ENCODE measurements around the gene MARCHF10. TPM values are rescaled to one million over a fixed set of nuclear protein-coding genes. Genes with fewer than 3 reads are reported as not detected.

The MARCHF10 gene, protein sequence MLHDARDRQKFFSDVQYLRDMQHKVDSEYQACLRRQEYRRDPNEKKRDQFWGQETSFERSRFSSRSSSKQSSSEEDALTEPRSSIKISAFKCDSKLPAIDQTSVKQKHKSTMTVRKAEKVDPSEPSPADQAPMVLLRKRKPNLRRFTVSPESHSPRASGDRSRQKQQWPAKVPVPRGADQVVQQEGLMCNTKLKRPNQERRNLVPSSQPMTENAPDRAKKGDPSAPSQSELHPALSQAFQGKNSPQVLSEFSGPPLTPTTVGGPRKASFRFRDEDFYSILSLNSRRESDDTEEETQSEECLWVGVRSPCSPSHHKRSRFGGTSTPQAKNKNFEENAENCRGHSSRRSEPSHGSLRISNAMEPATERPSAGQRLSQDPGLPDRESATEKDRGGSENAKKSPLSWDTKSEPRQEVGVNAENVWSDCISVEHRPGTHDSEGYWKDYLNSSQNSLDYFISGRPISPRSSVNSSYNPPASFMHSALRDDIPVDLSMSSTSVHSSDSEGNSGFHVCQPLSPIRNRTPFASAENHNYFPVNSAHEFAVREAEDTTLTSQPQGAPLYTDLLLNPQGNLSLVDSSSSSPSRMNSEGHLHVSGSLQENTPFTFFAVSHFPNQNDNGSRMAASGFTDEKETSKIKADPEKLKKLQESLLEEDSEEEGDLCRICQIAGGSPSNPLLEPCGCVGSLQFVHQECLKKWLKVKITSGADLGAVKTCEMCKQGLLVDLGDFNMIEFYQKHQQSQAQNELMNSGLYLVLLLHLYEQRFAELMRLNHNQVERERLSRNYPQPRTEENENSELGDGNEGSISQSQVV
- total RNA-seq (1 to 10 TPM in 2 of 4 donors, under 1 TPM in 2; 0.27 to 2.1 (median 1.0) TPM), polyA plus RNA-seq (under 1 TPM in 1 of 3 donors, not detected in 2; 0.09 TPM)

DNA sequence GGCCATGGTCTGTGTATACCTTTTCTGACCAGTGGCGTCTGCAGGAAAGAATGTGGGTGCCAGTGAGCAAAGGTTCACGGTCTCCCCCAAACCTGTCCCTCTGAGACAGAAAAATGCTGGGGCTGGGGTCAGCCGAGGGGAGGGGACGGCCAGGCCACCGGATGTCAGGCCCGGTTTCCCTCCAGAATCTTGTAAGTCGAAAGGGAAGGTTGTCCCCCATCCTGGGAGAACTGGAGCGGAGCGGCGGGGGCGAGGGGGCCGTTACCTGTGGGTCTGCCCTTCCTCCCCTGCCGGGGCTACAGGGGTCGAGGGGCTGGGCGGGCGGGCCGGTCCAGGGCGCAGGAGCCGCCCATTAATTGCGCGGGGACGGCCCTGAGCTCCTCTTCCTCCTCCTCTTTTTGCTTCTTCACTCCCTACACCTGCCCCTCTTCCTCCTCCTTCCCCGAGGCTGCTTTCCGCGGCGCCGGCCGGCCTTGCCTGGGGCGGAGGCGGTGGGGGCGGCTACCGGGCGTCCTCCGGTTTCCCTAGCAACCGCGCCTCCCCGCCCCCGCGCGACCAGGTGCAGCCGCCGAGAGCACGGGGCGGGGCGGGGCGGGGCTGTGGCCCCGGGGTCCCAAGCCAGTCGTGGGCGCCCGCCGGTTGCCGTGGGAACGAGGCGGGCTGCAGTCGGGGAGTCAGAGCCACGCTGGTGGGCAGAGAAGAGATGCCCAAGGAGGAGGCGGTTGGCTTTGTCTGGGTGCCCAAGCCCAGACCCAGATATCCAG, at the start of gene MARCHF10:
Gene MARCHF10, minus strand, starts transcription at position 503 of the 764 bp plus-strand sequence. CDS start 6,579 bp downstream, outside the sequence.
- no peak for DNase-seq
- TF ChIP-seq, protein P1, sequence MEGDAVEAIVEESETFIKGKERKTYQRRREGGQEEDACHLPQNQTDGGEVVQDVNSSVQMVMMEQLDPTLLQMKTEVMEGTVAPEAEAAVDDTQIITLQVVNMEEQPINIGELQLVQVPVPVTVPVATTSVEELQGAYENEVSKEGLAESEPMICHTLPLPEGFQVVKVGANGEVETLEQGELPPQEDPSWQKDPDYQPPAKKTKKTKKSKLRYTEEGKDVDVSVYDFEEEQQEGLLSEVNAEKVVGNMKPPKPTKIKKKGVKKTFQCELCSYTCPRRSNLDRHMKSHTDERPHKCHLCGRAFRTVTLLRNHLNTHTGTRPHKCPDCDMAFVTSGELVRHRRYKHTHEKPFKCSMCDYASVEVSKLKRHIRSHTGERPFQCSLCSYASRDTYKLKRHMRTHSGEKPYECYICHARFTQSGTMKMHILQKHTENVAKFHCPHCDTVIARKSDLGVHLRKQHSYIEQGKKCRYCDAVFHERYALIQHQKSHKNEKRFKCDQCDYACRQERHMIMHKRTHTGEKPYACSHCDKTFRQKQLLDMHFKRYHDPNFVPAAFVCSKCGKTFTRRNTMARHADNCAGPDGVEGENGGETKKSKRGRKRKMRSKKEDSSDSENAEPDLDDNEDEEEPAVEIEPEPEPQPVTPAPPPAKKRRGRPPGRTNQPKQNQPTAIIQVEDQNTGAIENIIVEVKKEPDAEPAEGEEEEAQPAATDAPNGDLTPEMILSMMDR (IDR thresholded peaks at IDR 0.05) = no peak
- TF ChIP-seq POLR2AphosphoS5 (IDR thresholded peaks at IDR 0.05) (no peak), EP300 (IDR thresholded peaks at IDR 0.05) (no peak), POLR2A (IDR thresholded peaks at IDR 0.05) (no peak)
- 5 to 7% methylated on average over 57 of the region's 57 CpGs for WGBS, 2 donors
- Histone ChIP-seq H3K4me3 (peak within 1 kb of the TSS in 3 of 4 donors; percentile 11 to 36 (median 31)), H3K4me1 (peaks cover 0 to 9% (median 8%) of the 10 kb centered on the region in 4 donors), H3K9me3 (no peaks in the 10 kb centered on the region), H3K36me3 (no peaks in the 10 kb centered on the region), H3K27ac (no peak within 1 kb of the TSS), H3K27me3 (peaks cover 4 to 40% (median 18%) of the 10 kb centered on the region in 3 donors)
- intact Hi-C loops (cut with DNase I) = no loop called here

DNA sequence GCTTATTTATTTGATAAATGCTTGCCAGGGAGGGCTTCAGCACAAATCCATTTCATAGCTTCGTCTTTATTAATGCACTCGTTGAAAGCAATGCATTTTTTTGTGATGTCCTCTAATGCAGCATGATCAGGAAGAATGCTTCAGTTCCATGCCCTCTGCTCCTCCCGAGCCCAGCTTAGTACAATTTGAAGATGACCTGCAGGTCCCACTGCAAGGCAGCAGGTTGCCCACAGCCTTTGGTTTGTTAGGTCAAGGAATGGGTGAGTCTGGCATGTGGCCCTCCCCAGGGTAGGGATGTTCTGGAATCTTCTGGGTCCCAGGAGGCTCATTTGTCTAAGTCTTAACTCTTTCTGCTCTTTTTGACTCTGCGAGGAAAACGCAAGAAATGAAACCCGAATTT, 49.4 kb upstream of the MARCHF10 start:
- TF ChIP-seq POLR2AphosphoS5 (IDR thresholded peaks at IDR 0.05) (no peak), EP300 (IDR thresholded peaks at IDR 0.05) (no peak), POLR2A (IDR thresholded peaks at IDR 0.05) (no peak)
- TF ChIP-seq, protein P1 (IDR thresholded peaks at IDR 0.05) = no peak
- H3K36me3 ChIP-seq = no peaks in the 10 kb centered on the region
- H3K27me3 ChIP-seq = no peaks in the 10 kb centered on the region
- intact Hi-C loops (cut with DNase I) = no loop called here
- no peaks in the 10 kb centered on the region for H3K4me1 ChIP-seq
- no peaks in the 10 kb centered on the region for H3K9me3 ChIP-seq
- 85 to 93% methylated on average over 6 of the region's 6 CpGs for WGBS, 2 donors
- H3K27ac ChIP-seq = no peak overlapping the region
- no peak overlapping the region for H3K4me3 ChIP-seq
- no peak for DNase-seq

DNA sequence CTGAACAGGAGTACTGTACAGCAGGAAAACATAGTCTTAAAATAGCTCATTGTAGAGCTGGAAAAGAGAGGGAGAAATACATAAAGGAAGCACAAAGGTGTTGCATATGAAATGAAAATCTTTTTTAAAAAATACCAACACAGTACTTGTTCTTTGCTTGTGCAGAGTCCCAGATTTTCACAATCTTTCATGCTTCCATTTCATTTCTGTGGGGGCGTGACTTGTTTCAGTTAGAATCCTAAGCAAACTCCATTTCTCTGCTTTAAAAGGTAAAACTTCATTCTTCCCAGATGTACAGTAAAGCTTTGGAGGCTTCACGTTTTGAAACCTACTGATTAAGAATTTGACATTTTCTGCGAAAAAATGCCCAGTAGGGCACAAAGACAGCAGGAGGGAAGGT, 48.5 kb upstream of the MARCHF10 start:
- Histone ChIP-seq H3K9me3 (no peaks in the 10 kb centered on the region), H3K27ac (no peak overlapping the region), H3K27me3 (no peaks in the 10 kb centered on the region), H3K4me1 (no peaks in the 10 kb centered on the region), H3K4me3 (no peak overlapping the region), H3K36me3 (no peaks in the 10 kb centered on the region)
- WGBS, 2 donors = 80 to 91% methylated on average over 3 of the region's 3 CpGs
- intact Hi-C loops (cut with DNase I) = no loop called here
- TF ChIP-seq EP300 (IDR thresholded peaks at IDR 0.05) (no peak), POLR2AphosphoS5 (IDR thresholded peaks at IDR 0.05) (no peak), POLR2A (IDR thresholded peaks at IDR 0.05) (no peak)
- TF ChIP-seq, protein P1 (IDR thresholded peaks at IDR 0.05) = no peak
- DNase-seq = no peak

DNA sequence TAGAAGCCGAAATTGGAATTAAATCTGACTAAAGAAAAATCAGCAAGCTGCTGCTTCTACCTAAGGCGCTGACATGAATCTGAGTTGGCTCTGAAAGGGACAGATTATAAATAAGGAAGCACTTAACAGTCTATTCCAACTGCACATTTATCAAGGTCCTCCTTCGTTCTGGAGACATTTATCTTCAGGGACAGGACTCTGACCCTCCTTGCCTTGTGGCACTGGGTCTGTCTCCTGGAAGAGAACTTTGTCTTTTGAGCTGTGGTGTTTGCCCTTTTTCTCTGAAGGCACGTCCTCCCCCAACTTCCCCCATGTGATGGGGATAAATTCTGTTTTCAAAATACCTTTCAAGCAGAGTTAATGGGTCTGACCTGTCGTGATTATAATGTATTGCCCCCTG, 47.0 kb upstream of the MARCHF10 start:
- 64 to 73% methylated on average over 5 of the region's 5 CpGs for whole genome bisulfite sequencing, 2 donors

More for the DNA sequence above, 47.0 kb upstream of the MARCHF10 start:
- Histone ChIP-seq H3K4me1 (no peaks in the 10 kb centered on the region), H3K27me3 (no peaks in the 10 kb centered on the region), H3K27ac (no peak overlapping the region), H3K4me3 (no peak overlapping the region), H3K9me3 (no peaks in the 10 kb centered on the region), H3K36me3 (no peaks in the 10 kb centered on the region)
- TF ChIP-seq POLR2A (IDR thresholded peaks at IDR 0.05) (no peak), POLR2AphosphoS5 (IDR thresholded peaks at IDR 0.05) (no peak), EP300 (IDR thresholded peaks at IDR 0.05) (no peak)
- TF ChIP-seq, protein P1 (IDR thresholded peaks at IDR 0.05) = no peak
- intact Hi-C loops (cut with DNase I) = no loop called here
- no peak for DNase-seq
